ENCODE results near the gene CPT1A. TPM values are rescaled to one million over a fixed set of nuclear protein-coding genes. Genes with fewer than 3 reads are reported as not detected.

CPT1A gene
- total and polyA plus RNA-seq, 10 of the 15 experiments (the other 5 are each of a cell fraction or from before 2014, with no cell fraction given), result 1.1 to 17.5 (median 6.0) TPM

DNA sequence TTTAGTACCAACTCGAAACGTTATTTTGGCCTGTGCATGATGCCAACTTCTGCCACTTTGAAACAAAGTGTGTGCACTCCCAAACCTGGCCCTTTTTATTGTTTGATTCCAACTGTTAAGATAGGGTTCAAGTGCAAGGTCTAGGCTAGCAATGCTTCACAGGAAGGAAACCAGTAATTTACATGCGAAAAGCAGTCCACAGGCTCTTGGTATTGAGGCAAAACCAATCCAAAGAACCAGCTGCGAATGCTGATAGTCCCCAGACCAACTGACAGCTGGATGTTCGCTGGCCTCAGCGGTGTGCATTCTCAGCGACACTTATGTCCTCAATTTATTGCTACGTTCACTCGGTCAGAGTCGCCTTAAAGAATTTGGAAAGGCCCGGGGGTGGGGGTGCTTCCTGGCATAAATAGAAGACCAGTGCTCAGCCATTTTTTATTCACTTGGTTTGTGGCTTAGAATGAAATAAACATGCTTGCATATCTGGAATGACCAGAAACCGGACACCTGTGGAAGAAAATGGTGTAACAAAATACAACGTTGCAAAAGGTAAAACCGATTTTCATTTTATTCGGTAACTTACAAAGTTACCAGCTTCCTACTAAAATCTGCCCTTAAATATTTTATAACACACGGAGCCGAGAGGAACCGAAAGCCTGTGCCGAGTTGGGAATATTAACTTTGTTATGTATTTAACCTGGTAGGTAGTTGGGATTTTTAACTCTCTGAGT lies 1.6 kb downstream of the CPT1A start:
- H3K4me3 ChIP-seq, result peak overlapping the region; percentile 62
- no peaks in the 10 kb centered on the region for H3K36me3 ChIP-seq (ENCODE audit: control insufficient read depth in 2 of 2, insufficient read depth in 2 of 2, low read length in 1 of 2)
- no peaks in the 10 kb centered on the region for H3K27me3 ChIP-seq (replicated peaks in 1 of 2; ENCODE audit: control insufficient read depth in 2 of 2, insufficient read depth in 2 of 2, low read length in 1 of 2)
- ChIA-PET POLR2A (no interaction called here), RAD21 (ENCODE audit: unreplicated experiment) (no interaction called here), SMC1A (ENCODE audit: uncharacterized antibody, unreplicated experiment) (no interaction called here), CTCF (interaction anchor here (1.1 kb wide), 1 partner anchor 10 kb away, joined by 3 read pairs; no protein-coding TSS in a partner anchor)
- H3K4me1 ChIP-seq (ENCODE audit: control insufficient read depth, insufficient read depth, low read length), result peaks cover 33% of the 10 kb centered on the region
- WGBS (ENCODE audit: insufficient coverage, insufficient replicate concordance, low lambda C conversion rate, missing lambda C conversion rate), result 0% methylated on average over 19 of the region's 19 CpGs
- peak overlapping the region; percentile 77 for H3K27ac ChIP-seq (ENCODE audit: control insufficient read depth, insufficient read depth)
- peak; percentile 6 for ATAC-seq
- TF ChIP-seq TCF12 (IDR thresholded peaks at IDR 0.05; ENCODE audit: low read depth, low read length) (no peak), SMC3 (IDR thresholded peaks at IDR 0.05; ENCODE audit: borderline replicate concordance, low read length) (no peak), CBFB (IDR thresholded peaks at IDR 0.05; ENCODE audit: low read depth) (no peak), NR2F1 (conservative IDR thresholded peaks at IDR 0.05) (no peak), TAF1 (IDR thresholded peaks at IDR 0.05; ENCODE audit: borderline replicate concordance, low read depth, low read length) (no peak), GATAD2B (conservative IDR thresholded peaks at IDR 0.05; ENCODE audit: low read depth) (no peak), YY1 (IDR thresholded peaks at IDR 0.05; ENCODE audit: low read depth, low read length) (no peak), POLR2AphosphoS2 (IDR thresholded peaks at IDR 0.05; ENCODE audit: low read depth, low read length) (no peak), BACH1 (IDR thresholded peaks at IDR 0.05; ENCODE audit: borderline replicate concordance) (no peak), IKZF2 (IDR thresholded peaks at IDR 0.05) (no peak), HDAC6 (IDR thresholded peaks at IDR 0.05; ENCODE audit: unreplicated experiment) (no peak), HDAC2 (IDR thresholded peaks at IDR 0.05) (no peak)
- TF ChIP-seq, protein P1, sequence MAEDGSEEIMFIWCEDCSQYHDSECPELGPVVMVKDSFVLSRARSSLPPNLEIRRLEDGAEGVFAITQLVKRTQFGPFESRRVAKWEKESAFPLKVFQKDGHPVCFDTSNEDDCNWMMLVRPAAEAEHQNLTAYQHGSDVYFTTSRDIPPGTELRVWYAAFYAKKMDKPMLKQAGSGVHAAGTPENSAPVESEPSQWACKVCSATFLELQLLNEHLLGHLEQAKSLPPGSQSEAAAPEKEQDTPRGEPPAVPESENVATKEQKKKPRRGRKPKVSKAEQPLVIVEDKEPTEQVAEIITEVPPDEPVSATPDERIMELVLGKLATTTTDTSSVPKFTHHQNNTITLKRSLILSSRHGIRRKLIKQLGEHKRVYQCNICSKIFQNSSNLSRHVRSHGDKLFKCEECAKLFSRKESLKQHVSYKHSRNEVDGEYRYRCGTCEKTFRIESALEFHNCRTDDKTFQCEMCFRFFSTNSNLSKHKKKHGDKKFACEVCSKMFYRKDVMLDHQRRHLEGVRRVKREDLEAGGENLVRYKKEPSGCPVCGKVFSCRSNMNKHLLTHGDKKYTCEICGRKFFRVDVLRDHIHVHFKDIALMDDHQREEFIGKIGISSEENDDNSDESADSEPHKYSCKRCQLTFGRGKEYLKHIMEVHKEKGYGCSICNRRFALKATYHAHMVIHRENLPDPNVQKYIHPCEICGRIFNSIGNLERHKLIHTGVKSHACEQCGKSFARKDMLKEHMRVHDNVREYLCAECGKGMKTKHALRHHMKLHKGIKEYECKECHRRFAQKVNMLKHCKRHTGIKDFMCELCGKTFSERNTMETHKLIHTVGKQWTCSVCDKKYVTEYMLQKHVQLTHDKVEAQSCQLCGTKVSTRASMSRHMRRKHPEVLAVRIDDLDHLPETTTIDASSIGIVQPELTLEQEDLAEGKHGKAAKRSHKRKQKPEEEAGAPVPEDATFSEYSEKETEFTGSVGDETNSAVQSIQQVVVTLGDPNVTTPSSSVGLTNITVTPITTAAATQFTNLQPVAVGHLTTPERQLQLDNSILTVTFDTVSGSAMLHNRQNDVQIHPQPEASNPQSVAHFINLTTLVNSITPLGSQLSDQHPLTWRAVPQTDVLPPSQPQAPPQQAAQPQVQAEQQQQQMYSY (CRISPR knock-in tag; IDR thresholded peaks at IDR 0.05), result no peak
- TF ChIP-seq, protein P2, sequence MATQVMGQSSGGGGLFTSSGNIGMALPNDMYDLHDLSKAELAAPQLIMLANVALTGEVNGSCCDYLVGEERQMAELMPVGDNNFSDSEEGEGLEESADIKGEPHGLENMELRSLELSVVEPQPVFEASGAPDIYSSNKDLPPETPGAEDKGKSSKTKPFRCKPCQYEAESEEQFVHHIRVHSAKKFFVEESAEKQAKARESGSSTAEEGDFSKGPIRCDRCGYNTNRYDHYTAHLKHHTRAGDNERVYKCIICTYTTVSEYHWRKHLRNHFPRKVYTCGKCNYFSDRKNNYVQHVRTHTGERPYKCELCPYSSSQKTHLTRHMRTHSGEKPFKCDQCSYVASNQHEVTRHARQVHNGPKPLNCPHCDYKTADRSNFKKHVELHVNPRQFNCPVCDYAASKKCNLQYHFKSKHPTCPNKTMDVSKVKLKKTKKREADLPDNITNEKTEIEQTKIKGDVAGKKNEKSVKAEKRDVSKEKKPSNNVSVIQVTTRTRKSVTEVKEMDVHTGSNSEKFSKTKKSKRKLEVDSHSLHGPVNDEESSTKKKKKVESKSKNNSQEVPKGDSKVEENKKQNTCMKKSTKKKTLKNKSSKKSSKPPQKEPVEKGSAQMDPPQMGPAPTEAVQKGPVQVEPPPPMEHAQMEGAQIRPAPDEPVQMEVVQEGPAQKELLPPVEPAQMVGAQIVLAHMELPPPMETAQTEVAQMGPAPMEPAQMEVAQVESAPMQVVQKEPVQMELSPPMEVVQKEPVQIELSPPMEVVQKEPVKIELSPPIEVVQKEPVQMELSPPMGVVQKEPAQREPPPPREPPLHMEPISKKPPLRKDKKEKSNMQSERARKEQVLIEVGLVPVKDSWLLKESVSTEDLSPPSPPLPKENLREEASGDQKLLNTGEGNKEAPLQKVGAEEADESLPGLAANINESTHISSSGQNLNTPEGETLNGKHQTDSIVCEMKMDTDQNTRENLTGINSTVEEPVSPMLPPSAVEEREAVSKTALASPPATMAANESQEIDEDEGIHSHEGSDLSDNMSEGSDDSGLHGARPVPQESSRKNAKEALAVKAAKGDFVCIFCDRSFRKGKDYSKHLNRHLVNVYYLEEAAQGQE (IDR thresholded peaks at IDR 0.05; ENCODE audit: low read depth, low read length), result no peak
- intact Hi-C loops (cut with micrococcal nuclease; ENCODE audit: unreplicated experiment) (loop anchor here (2.0 to 10.0 kb wide), 5 partner anchors 63 to 457 kb away; partner anchors contain the start of genes IGHMBP2 and MRPL21), in situ Hi-C loops (cut with MboI) (no loop called here)
- peak overlapping the region; percentile 56; the same call in 1 of the 2 replicates for H2AFZ ChIP-seq (ENCODE audit: control insufficient read depth, low read depth, low read length)
- no peak for DNase-seq (ENCODE audit: low read depth, low spot score)
- H4K20me1 ChIP-seq (ENCODE audit: control insufficient read depth, insufficient read depth), result no peaks in the 10 kb centered on the region
- peaks cover 10% of the 10 kb centered on the region for H3K79me2 ChIP-seq (ENCODE audit: control insufficient read depth, insufficient read depth, low read length)
- peak overlapping the region; percentile 71 for H3K9ac ChIP-seq (ENCODE audit: control insufficient read depth, insufficient read depth, low read length)
- no peaks in the 10 kb centered on the region for H3K9me3 ChIP-seq (replicated peaks; ENCODE audit: control insufficient read depth, insufficient read depth, low read length)
- TSS peak; percentile 66 for BruUV-seq (replicated peaks)
- FAIRE-seq, result peak; percentile 86
- peak overlapping the region; percentile 84 for H3K4me2 ChIP-seq (ENCODE audit: control insufficient read depth, insufficient read depth)
